Sigmoid colon (tissue), 7 donors: ENCODE measurements around the gene BCR. TPM values are rescaled to one million over a fixed set of nuclear protein-coding genes. Genes with fewer than 3 reads are reported as not detected.
"Not testable (repeated sequence)": the region's sequence is repeated elsewhere in the genome, so short reads cannot be mapped to it uniquely, and the experiment has no call there.

Experiments used
- DNase-seq: peaks from one replicate; pipeline ENCODE4 v3.0.0-alpha.2; 2019
- H3K27ac ChIP-seq, 4 donors: fragments of 200-600 bp; sonication (generic); one replicate each; pipeline ENCODE4 v1.5.1; 2016 to 2019; ENCODE audit warnings: mild to moderate bottlenecking in 1 of 4
- H3K27me3 ChIP-seq, 3 donors: fragments of 200-600 bp; sonication (generic); one replicate each; pipeline ENCODE4 v1.5.1; 2019; ENCODE audit warnings: mild to moderate bottlenecking in 1 of 3
- H3K36me3 ChIP-seq, 4 donors: fragments of 200-600 bp; sonication (generic); one replicate each; pipeline ENCODE4 v1.5.1; 2016 to 2019
- H3K4me1 ChIP-seq, 4 donors: fragments of 200-600 bp; sonication (generic); one replicate each; pipeline ENCODE4 v1.5.1; 2017 to 2019
- H3K4me3 ChIP-seq, 4 donors: fragments of 200-600 bp; sonication (generic); one replicate each; pipeline ENCODE4 v1.5.1; 2017 to 2019; ENCODE audit warnings: mild to moderate bottlenecking in 2 of 4, moderate library complexity in 1 of 4
- H3K9me3 ChIP-seq, 4 donors: fragments of 200-600 bp in 3 of 4; sonication (generic) in 3 of 4; one replicate each; pipeline versions ENCODE4 v1.5.1 to v1.6.1; 2013 to 2019
- CTCF ChIP-seq, 4 experiments: fragments of 450-650 bp in 3 of 4; fragments of 200-600 bp in 1 of 4; IDR thresholded peaks; one replicate each; pipeline ENCODE4 v1.5.1; 2016 to 2019; ENCODE audit warnings: antibody characterized with exemption in 4 of 4, mild to moderate bottlenecking in 3 of 4, moderate library complexity in 2 of 4
- EP300 ChIP-seq, 4 donors: sonication (generic); formaldehyde crosslinking; IDR thresholded peaks; one replicate each; pipeline ENCODE4 v1.6.1; 2017; ENCODE audit warnings: antibody characterized with exemption in 4 of 4
- POLR2A ChIP-seq, 2 donors: fragments of 450-650 bp; IDR thresholded peaks; one replicate each; pipeline ENCODE4 v1.6.1; 2016; ENCODE audit warnings: antibody characterized with exemption in 2 of 2, mild to moderate bottlenecking in 2 of 2, moderate library complexity in 2 of 2
- POLR2AphosphoS5 ChIP-seq, 4 donors: sonication (generic); formaldehyde crosslinking; IDR thresholded peaks; one replicate each; pipeline ENCODE4 v1.6.1; 2017; ENCODE audit warnings: antibody characterized with exemption in 4 of 4
- WGBS, 2 donors: extraction: QIAGEN DNeasy Blood & Tissue Kit; methylation state at CpG; one replicate each; pipeline ENCODE4 v1.1.7; 2013; 5-methylcytosine and 5-hydroxymethylcytosine counted together
- intact Hi-C: fragments of 100-400 bp; cut with DNase I; formaldehyde crosslinking; loops from one replicate; pipeline ENCODE4 v1.15.1; 2023
- polyA plus RNA-seq, 3 donors: library from polyadenylated mRNA; stranded (reverse); fragments of 200-250 nt; gene quantifications; one replicate each; pipeline ENCODE4 v1.2.3, GENCODE V29; 2013
- total RNA-seq, 4 donors: library from RNA; depleted of rRNA; stranded (reverse); fragments of >200 nt; gene quantifications; one replicate each; pipeline ENCODE4 v1.1.0, GENCODE V29; 2016
- donor health status: healthy with polysubstance abuse.
- donor health status: Bipolar disorder and iron deficiency.
- donor health status: healthy.

The BCR gene
- total and polyA plus RNA-seq, 7 donors = 10.8 to 39.9 (median 17.5) TPM

DNA sequence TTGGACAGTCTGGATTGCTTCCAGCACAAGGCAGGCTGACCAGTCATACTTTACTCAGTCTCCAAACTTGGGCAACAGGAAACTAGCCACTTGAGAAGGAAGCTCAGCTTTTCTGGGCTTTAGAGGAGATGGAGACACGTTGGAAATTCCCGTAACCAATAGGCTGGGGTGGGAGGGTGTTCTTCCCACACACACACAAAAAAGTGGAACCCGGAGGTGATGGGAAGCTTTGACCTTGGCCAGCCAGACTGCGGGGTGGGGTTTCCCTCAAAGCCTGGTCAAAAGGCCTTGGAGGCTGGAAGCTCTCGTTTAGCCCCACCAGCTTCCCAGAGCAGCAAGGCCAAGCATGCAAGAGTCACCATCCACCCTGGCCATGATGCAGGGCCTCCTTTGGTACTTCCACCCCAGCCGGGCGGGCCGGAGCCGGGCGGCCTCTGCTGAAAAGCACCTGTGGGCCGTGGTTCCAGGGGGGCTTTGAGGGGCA, 126.2 kb downstream of the BCR start:
- TF ChIP-seq POLR2AphosphoS5 (IDR thresholded peaks at IDR 0.05) (peak in 1 of 4 donors; percentile 51), POLR2A (IDR thresholded peaks at IDR 0.05) (no peak)

DNA sequence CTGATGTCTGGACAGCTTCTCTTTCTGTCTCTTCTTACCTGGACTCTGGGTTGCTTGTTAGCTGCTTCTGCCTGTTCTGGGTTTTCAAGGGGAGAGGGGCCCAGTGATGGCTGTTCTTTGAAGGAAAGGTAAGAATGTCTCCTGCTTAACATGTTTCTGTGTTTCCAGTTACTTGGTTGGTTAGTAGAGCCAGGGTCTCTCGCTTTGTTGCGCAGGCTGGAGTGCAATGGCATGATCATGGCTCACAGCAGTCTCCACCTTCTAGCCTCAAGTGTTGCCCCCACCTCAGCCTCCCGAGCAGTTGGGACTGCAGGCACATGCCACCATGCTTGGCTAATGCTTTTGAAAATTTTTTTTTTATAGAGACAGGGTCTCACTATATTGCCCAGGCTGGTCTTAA, 126.6 kb downstream of the BCR start:
- 94 to 95% methylated on average over 3 of the region's 3 CpGs for WGBS, 2 donors

More for the DNA sequence above, 126.2 kb downstream of the BCR start:
- no peak for DNase-seq
- no peaks in the 10 kb centered on the region for H3K9me3 ChIP-seq
- peaks cover 0 to 21% (median 18%) of the 10 kb centered on the region in 4 donors for H3K4me1 ChIP-seq
- no peak overlapping the region for H3K4me3 ChIP-seq
- H3K36me3 ChIP-seq = peaks cover 0 to 14% (median 3%) of the 10 kb centered on the region in 4 donors
- 83 to 86% methylated on average over 11 of the region's 11 CpGs for WGBS, 2 donors
- H3K27ac ChIP-seq = peak overlapping the region; percentile 78 to 86 (median 83)
- intact Hi-C loops = no loop called here
- no peaks in the 10 kb centered on the region for H3K27me3 ChIP-seq

DNA sequence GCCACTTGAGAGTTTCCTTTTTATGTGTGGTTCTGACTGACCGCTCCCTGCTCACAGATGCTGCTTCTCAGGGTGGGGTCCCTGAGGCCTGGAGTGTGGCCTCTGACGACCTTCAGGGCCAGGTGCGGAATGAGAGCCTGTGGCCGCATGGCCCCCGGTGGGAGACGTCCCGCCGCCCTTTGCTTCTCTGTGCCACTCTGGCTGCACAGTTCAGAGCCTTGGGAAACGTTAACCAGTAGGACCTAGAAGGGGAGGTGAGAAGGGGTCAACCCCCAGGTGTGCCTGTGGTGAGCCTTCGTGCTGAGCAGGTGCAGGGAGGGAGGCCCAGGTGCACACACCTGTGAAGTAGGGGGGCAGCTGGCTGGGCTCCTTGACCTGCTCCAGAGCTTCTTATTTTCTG, 127.2 kb downstream of the BCR start:
- Histone ChIP-seq H3K4me1 (peaks cover 0 to 21% (median 18%) of the 10 kb centered on the region in 4 donors), H3K36me3 (peaks cover 0 to 12% (median 3%) of the 10 kb centered on the region in 4 donors)
- intact Hi-C loops, H3K9me3 ChIP-seq, H3K27ac ChIP-seq, H3K27me3 ChIP-seq, H3K4me3 ChIP-seq, DNase-seq: not testable (repeated sequence)
- WGBS, 2 donors = 73 to 80% methylated on average over 9 of the region's 10 CpGs

More for the DNA sequence above, 126.6 kb downstream of the BCR start:
- Histone ChIP-seq H3K27ac (peak overlapping the region; percentile 78 to 86 (median 83)), H3K36me3 (peaks cover 0 to 14% (median 4%) of the 10 kb centered on the region in 4 donors), H3K4me3 (no peak overlapping the region), H3K4me1 (peaks cover 0 to 21% (median 18%) of the 10 kb centered on the region in 4 donors), H3K27me3 (no peaks in the 10 kb centered on the region), H3K9me3 (no peaks in the 10 kb centered on the region)
- no peak for DNase-seq
- TF ChIP-seq CTCF (IDR thresholded peaks at IDR 0.05) = no peak
- no peak for TF ChIP-seq POLR2AphosphoS5 (IDR thresholded peaks at IDR 0.05)
- no peak for TF ChIP-seq POLR2A (IDR thresholded peaks at IDR 0.05)
- TF ChIP-seq EP300 (IDR thresholded peaks at IDR 0.05) = no peak
- intact Hi-C loops = no loop called here

DNA sequence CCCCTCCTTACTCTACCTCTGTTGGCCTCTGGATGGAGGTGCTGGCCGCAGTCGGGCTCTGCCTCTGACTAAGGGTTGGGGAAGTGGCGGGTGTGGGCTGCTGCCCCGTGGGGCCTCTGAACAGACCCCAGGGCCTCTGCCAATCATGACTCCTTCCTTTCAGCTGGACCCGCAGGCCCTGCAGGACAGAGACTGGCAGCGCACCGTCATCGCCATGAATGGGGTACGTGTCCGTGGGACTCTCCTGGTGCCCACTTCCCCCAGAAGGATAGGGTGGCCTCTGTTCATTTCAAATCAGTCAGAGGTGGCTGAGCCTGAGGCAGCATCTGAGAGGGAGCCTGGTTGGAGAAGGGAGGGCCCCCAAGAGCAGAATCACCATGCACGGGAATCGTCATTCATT, 129.0 kb downstream of the BCR start:
- Histone ChIP-seq H3K4me1 (peaks cover 0 to 21% (median 18%) of the 10 kb centered on the region in 4 donors), H3K36me3 (peaks cover 0 to 19% (median 7%) of the 10 kb centered on the region in 4 donors)
- H3K27me3 ChIP-seq, intact Hi-C loops, DNase-seq, H3K27ac ChIP-seq, H3K4me3 ChIP-seq, H3K9me3 ChIP-seq: not testable (repeated sequence)
- WGBS, 2 donors = 96 to 97% methylated on average over 9 of the region's 12 CpGs

- H3K4me3 ChIP-seq, H3K9me3 ChIP-seq, intact Hi-C loops, H3K27me3 ChIP-seq, H3K27ac ChIP-seq, DNase-seq: not testable (repeated sequence)
- peak in 1 of 4 donors; percentile 7 for TF ChIP-seq EP300 (IDR thresholded peaks at IDR 0.05)
- Histone ChIP-seq H3K36me3 (peaks cover 0 to 30% (median 9%) of the 10 kb centered on the region in 4 donors), H3K4me1 (peaks cover 0 to 13% (median 10%) of the 10 kb centered on the region in 4 donors)
- WGBS, 2 donors = 82 to 90% methylated on average over 6 of the region's 15 CpGs
Measured at GRCh38 chr22:23310443-23311097, 130.3 kb downstream of the BCR start.

DNA sequence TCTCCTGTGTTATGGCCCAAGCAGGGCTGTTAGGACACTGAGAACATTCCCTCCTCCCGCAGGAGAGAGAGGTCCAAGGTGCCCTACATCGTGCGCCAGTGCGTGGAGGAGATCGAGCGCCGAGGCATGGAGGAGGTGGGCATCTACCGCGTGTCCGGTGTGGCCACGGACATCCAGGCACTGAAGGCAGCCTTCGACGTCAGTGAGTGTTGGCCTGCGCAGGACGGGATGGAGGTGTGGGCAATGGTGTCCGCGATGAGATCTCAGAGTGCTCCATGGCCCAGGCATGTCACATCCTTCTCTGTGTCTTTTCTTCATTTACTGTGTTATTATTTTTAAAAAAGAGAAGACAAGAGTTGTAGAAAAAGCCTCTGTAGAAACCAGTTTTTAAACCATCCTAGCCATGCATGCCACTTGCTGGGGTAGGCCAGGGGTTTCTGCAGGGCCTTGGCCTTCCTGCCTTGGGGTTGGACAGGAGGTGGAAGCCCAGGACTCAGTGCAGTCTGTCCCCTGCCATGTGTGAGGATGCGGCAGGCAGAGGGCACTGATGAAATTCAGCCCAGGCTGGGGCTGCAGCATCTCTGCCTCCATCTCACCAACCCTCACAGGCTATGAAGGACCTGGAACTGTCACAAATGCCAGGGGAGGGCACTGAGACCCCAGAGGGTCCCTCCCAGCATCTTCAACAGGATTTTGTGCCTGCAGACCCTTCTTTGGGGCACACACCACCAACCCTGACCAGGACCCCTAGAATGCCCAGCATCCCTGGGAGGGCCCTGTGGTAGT, 131.5 kb downstream of the BCR start:
- H3K4me1 ChIP-seq, H3K27ac ChIP-seq, DNase-seq, H3K4me3 ChIP-seq, H3K27me3 ChIP-seq, intact Hi-C loops, H3K9me3 ChIP-seq: not testable (repeated sequence)
- H3K36me3 ChIP-seq = peaks cover 0 to 30% (median 9%) of the 10 kb centered on the region in 4 donors
- 94 to 95% methylated on average over 18 of the region's 18 CpGs for WGBS, 2 donors
